ENCODE measurements around the gene TOX3. TPM values are rescaled to one million over a fixed set of nuclear protein-coding genes. Genes with fewer than 3 reads are reported as not detected.

The TOX3 gene
- total and polyA plus RNA-seq, 7 donors: 0.03 to 0.10 TPM; not detected in 5

GRCh38 chr16:52492789-52493357 is 54.1 kb downstream of the TOX3 start:
- no peak for ATAC-seq
- no peaks in the 10 kb centered on the region for H3K36me3 ChIP-seq (ENCODE audit: insufficient read depth in 1 of 2, low read depth in 1 of 2)
- WGBS, 3 donors: 90 to 93% (median 91%) methylated on average over 5 of the region's 5 CpGs
- H3K4me1 ChIP-seq: no peaks in the 10 kb centered on the region
- intact Hi-C loops (cut with DNase I): no loop called here
- no peaks in the 10 kb centered on the region for H3K9me3 ChIP-seq
- no peak for TF ChIP-seq CTCF (IDR thresholded peaks at IDR 0.05)
- no peaks in the 10 kb centered on the region for H3K27me3 ChIP-seq (ENCODE audit: insufficient read depth in 3 of 3, low read length in 2 of 3)
- H3K27ac ChIP-seq: no peak overlapping the region
- no peak for DNase-seq
- no peak overlapping the region for H3K4me3 ChIP-seq

- H3K4me3 ChIP-seq: no peak overlapping the region
- no peaks in the 10 kb centered on the region for H3K27me3 ChIP-seq (ENCODE audit: insufficient read depth in 3 of 3, low read length in 2 of 3)
- TF ChIP-seq CTCF (IDR thresholded peaks at IDR 0.05): no peak
- H3K9me3 ChIP-seq: no peaks in the 10 kb centered on the region
- 20 to 50% (median 47%) methylated on average over 1 of the region's 1 CpG for WGBS, 3 donors
- no peak overlapping the region for H3K27ac ChIP-seq
- ATAC-seq (no peak), DNase-seq (no peak)
- intact Hi-C loops (cut with DNase I): no loop called here
- H3K4me1 ChIP-seq: no peaks in the 10 kb centered on the region
- no peaks in the 10 kb centered on the region for H3K36me3 ChIP-seq (ENCODE audit: insufficient read depth in 1 of 2, low read depth in 1 of 2)
Observed at GRCh38 chr16:52491216-52491615, 55.7 kb downstream of the TOX3 start.

- 82 to 86% (median 84%) methylated on average over 6 of the region's 6 CpGs for WGBS, 3 donors
- Histone ChIP-seq H3K4me3 (no peak overlapping the region), H3K27ac (no peak overlapping the region), H3K36me3 (ENCODE audit: insufficient read depth in 1 of 2, low read depth in 1 of 2) (no peaks in the 10 kb centered on the region), H3K4me1 (no peaks in the 10 kb centered on the region), H3K9me3 (no peaks in the 10 kb centered on the region), H3K27me3 (ENCODE audit: insufficient read depth in 3 of 3, low read length in 2 of 3) (no peaks in the 10 kb centered on the region)
- no peak for ATAC-seq
- intact Hi-C loops (cut with DNase I): no loop called here
- DNase-seq: no peak
- no peak for TF ChIP-seq CTCF (IDR thresholded peaks at IDR 0.05)
Observed at GRCh38 chr16:52489894-52490293, 57.0 kb downstream of the TOX3 start.

- Histone ChIP-seq H3K4me1 (no peaks in the 10 kb centered on the region), H3K36me3 (ENCODE audit: insufficient read depth in 1 of 2, low read depth in 1 of 2) (no peaks in the 10 kb centered on the region), H3K9me3 (no peaks in the 10 kb centered on the region), H3K27me3 (ENCODE audit: insufficient read depth in 3 of 3, low read length in 2 of 3) (no peaks in the 10 kb centered on the region), H3K27ac (no peak overlapping the region), H3K4me3 (no peak overlapping the region)
- intact Hi-C loops (cut with DNase I): no loop called here
- TF ChIP-seq CTCF (IDR thresholded peaks at IDR 0.05): no peak
- ATAC-seq: no peak
- no peak for DNase-seq
Observed at GRCh38 chr16:52488837-52489289, 58.1 kb downstream of the TOX3 start.

- H3K27ac ChIP-seq: no peak overlapping the region
- no peaks in the 10 kb centered on the region for H3K27me3 ChIP-seq (ENCODE audit: insufficient read depth in 3 of 3, low read length in 2 of 3)
- no peak for DNase-seq
- no peaks in the 10 kb centered on the region for H3K4me1 ChIP-seq
- TF ChIP-seq CTCF (IDR thresholded peaks at IDR 0.05): no peak
- no peaks in the 10 kb centered on the region for H3K9me3 ChIP-seq
- no peak overlapping the region for H3K4me3 ChIP-seq
- 69 to 84% (median 73%) methylated on average over 1 of the region's 1 CpG for WGBS, 3 donors
- no peaks in the 10 kb centered on the region for H3K36me3 ChIP-seq (ENCODE audit: insufficient read depth in 1 of 2, low read depth in 1 of 2)
- ATAC-seq: no peak
- intact Hi-C loops (cut with DNase I): no loop called here
Observed at GRCh38 chr16:52487849-52488457, 59.0 kb downstream of the TOX3 start.

Data from psoas muscle (tissue), 8 donors.